ENCODE results near the gene COG1.
"Not testable (repeated sequence)": the region's sequence is repeated elsewhere in the genome, so short reads cannot be mapped to it uniquely, and the experiment has no call there.

Gene COG1

GRCh38 chr17:73192894-73193701, at the start of gene COG1:
COG1 (plus strand) TSS chr17:73193055; CDS start chr17:73193070, 15 bp downstream.
- peak; percentile 96 for DNase-seq (ENCODE audit: low spot score)

GRCh38 chr17:73144209-73144608, 48.6 kb upstream of the COG1 start:
- not testable (repeated sequence) for DNase-seq (ENCODE audit: low spot score)

GRCh38 chr17:73145641-73146040, 47.2 kb upstream of the COG1 start:
- DNase-seq (ENCODE audit: low spot score) = no peak

GRCh38 chr17:73147791-73148190, 45.1 kb upstream of the COG1 start:
- not testable (repeated sequence) for DNase-seq (ENCODE audit: low spot score)

- no peak for DNase-seq (ENCODE audit: low spot score)
Measured at GRCh38 chr17:73148540-73149334, 44.1 kb upstream of the COG1 start.

- DNase-seq (ENCODE audit: low spot score) = not testable (repeated sequence)
Measured at GRCh38 chr17:73150622-73151300, 42.1 kb upstream of the COG1 start.

GRCh38 chr17:73151916-73152632, 40.8 kb upstream of the COG1 start:
- no peak for DNase-seq (ENCODE audit: low spot score)

- DNase-seq (ENCODE audit: low spot score) = no peak
Measured at GRCh38 chr17:73155410-73156165, 37.3 kb upstream of the COG1 start.

GRCh38 chr17:73156166-73156840, 36.6 kb upstream of the COG1 start:
- peak; percentile 83 for DNase-seq (ENCODE audit: low spot score)

- DNase-seq (ENCODE audit: low spot score) = no peak
Measured at GRCh38 chr17:73156887-73157520, 35.9 kb upstream of the COG1 start.

GRCh38 chr17:73157521-73157890, 35.3 kb upstream of the COG1 start:
- no peak for DNase-seq (ENCODE audit: low spot score)

GRCh38 chr17:73158133-73158532, 34.7 kb upstream of the COG1 start:
- no peak for DNase-seq (ENCODE audit: low spot score)

- no peak for DNase-seq (ENCODE audit: low spot score)
Measured at GRCh38 chr17:73160980-73161630, 31.8 kb upstream of the COG1 start.

GRCh38 chr17:73163043-73163442, 29.8 kb upstream of the COG1 start:
- DNase-seq (ENCODE audit: low spot score) = no peak

- no peak for DNase-seq (ENCODE audit: low spot score)
Measured at GRCh38 chr17:73165616-73166404, 27.0 kb upstream of the COG1 start.

GRCh38 chr17:73166731-73167581, 25.9 kb upstream of the COG1 start:
- DNase-seq (ENCODE audit: low spot score) = no peak

- no peak for DNase-seq (ENCODE audit: low spot score)
Measured at GRCh38 chr17:73168667-73169066, 24.2 kb upstream of the COG1 start.

- DNase-seq (ENCODE audit: low spot score) = no peak
Measured at GRCh38 chr17:73170324-73170723, 22.5 kb upstream of the COG1 start.

All from hepatic stellate cell (primary cell).